H9 (cell line): ENCODE results near the gene TM9SF3. TPM values are rescaled to one million over a fixed set of nuclear protein-coding genes. Genes with fewer than 3 reads are reported as not detected.

Experiments used
- DNase-seq: peaks from one replicate; pipeline ENCODE4 v3.0.0-alpha.2; 2017
- H2AFZ ChIP-seq: one replicate; pipeline ENCODE4 v1.6.1; 2013; ENCODE audit warnings: mild to moderate bottlenecking, low read length, control low read depth, moderate library complexity
- H2AK5ac ChIP-seq: 2 replicates; pipeline ENCODE4 v1.6.1; 2013; ENCODE audit warnings: low read length, control low read depth, mixed read lengths; ENCODE audit not compliant: insufficient read length
- H2BK120ac ChIP-seq: one replicate; pipeline ENCODE4 v1.6.1; 2013; ENCODE audit warnings: low read depth, mild to moderate bottlenecking, low read length, control low read depth, inconsistent platforms; ENCODE audit not compliant: poor library complexity, severe bottlenecking
- H2BK12ac ChIP-seq: 2 replicates; pipeline ENCODE4 v1.6.1; 2013; ENCODE audit warnings: low read length, control low read depth, mixed read lengths, low read depth; ENCODE audit not compliant: insufficient read length
- H2BK15ac ChIP-seq: 2 replicates; pipeline ENCODE4 v1.6.1; 2013; ENCODE audit warnings: low read depth, low read length, control low read depth
- H2BK20ac ChIP-seq: one replicate; pipeline ENCODE4 v1.6.1; 2013; ENCODE audit warnings: low read depth, mild to moderate bottlenecking, low read length, control low read depth, inconsistent platforms; ENCODE audit not compliant: poor library complexity, severe bottlenecking
- H2BK5ac ChIP-seq: 2 replicates; pipeline ENCODE4 v1.6.1; 2013; ENCODE audit warnings: low read length, control low read depth, mixed read lengths; ENCODE audit not compliant: insufficient read length
- H3K14ac ChIP-seq: 2 replicates; pipeline ENCODE4 v1.6.1; 2013; ENCODE audit warnings: low read length, control low read depth; ENCODE audit not compliant: insufficient read depth
- H3K18ac ChIP-seq: 2 replicates; pipeline ENCODE4 v1.6.1; 2013; ENCODE audit warnings: low read depth, mild to moderate bottlenecking, mixed read lengths, low read length, control low read depth; ENCODE audit not compliant: insufficient read length
- H3K23ac ChIP-seq: 2 replicates; pipeline ENCODE4 v1.6.1; 2013; ENCODE audit warnings: low read length, control low read depth, mixed read lengths, low read depth; ENCODE audit not compliant: insufficient read length
- H3K23me2 ChIP-seq: 2 replicates; pipeline ENCODE4 v1.6.1; 2013; ENCODE audit warnings: low read depth, mild to moderate bottlenecking, mixed read lengths, low read length, control low read depth; ENCODE audit not compliant: insufficient read length, poor library complexity, severe bottlenecking
- H3K27ac ChIP-seq: 2 replicates; pipeline ENCODE4 v1.5.1; 2013; ENCODE audit warnings: low read length, control low read depth, mixed read lengths, low read depth; ENCODE audit not compliant: insufficient read length
- H3K27me3 ChIP-seq: 2 replicates; pipeline ENCODE4 v1.6.1; 2013; ENCODE audit warnings: low read length, control low read depth, inconsistent platforms; ENCODE audit not compliant: insufficient read depth
- H3K4ac ChIP-seq: 2 replicates; pipeline ENCODE4 v1.6.1; 2013; ENCODE audit warnings: low read depth, mild to moderate bottlenecking, control low read depth, inconsistent platforms, low read length, moderate library complexity
- H3K4me1 ChIP-seq: 2 replicates; pipeline ENCODE4 v1.6.1; 2013; ENCODE audit warnings: low read length, control low read depth, inconsistent platforms; ENCODE audit not compliant: insufficient read depth
- H3K4me2 ChIP-seq: 2 replicates; pipeline ENCODE4 v1.6.1; 2013; ENCODE audit warnings: low read length, control low read depth, mixed read lengths; ENCODE audit not compliant: insufficient read length, insufficient read depth
- H3K56ac ChIP-seq: 2 replicates; pipeline ENCODE4 v1.6.1; 2013; ENCODE audit warnings: low read depth, mild to moderate bottlenecking, mixed read lengths, low read length, control low read depth; ENCODE audit not compliant: insufficient read length
- H3K79me1 ChIP-seq: 2 replicates; pipeline ENCODE4 v1.6.1; 2013; ENCODE audit warnings: low read depth, mild to moderate bottlenecking, moderate library complexity, low read length, control low read depth, inconsistent platforms; ENCODE audit not compliant: insufficient read depth, poor library complexity, severe bottlenecking
- H3K79me2 ChIP-seq: 2 replicates; pipeline ENCODE4 v1.6.1; 2013; ENCODE audit warnings: low read length, control low read depth, inconsistent platforms; ENCODE audit not compliant: insufficient read depth
- H3K9ac ChIP-seq: 2 replicates; pipeline ENCODE4 v1.6.1; 2013; ENCODE audit warnings: low read length, control low read depth, mixed read lengths; ENCODE audit not compliant: insufficient read length; ENCODE audit errors: extremely low read depth
- H3K9me3 ChIP-seq: one replicate; pipeline ENCODE4 v1.6.1; 2013; ENCODE audit warnings: low read depth, low read length, inconsistent platforms; ENCODE audit not compliant: control insufficient read depth
- H3T11ph ChIP-seq: one replicate; pipeline ENCODE4 v1.6.1; 2013; ENCODE audit warnings: mild to moderate bottlenecking, low read length, control low read depth, inconsistent platforms
- H4K20me1 ChIP-seq: one replicate; pipeline ENCODE4 v1.6.1; 2013; ENCODE audit not compliant: control insufficient read depth, insufficient read length, insufficient read depth
- H4K5ac ChIP-seq: 2 replicates; pipeline ENCODE4 v1.6.1; 2013; ENCODE audit warnings: low read depth, mild to moderate bottlenecking, mixed read lengths, low read length, control low read depth; ENCODE audit not compliant: insufficient read length
- H4K8ac ChIP-seq: replicated peaks from 2 replicates; pipeline ENCODE4 v1.6.1; 2013; ENCODE audit warnings: low read length, control low read depth, mixed read lengths, low read depth; ENCODE audit not compliant: insufficient read length
- H4K91ac ChIP-seq: 2 replicates; pipeline ENCODE4 v1.6.1; 2013; ENCODE audit warnings: low read depth, mild to moderate bottlenecking, moderate library complexity, mixed read lengths, low read length, control low read depth; ENCODE audit not compliant: insufficient read length
- H3K27ac Mint-ChIP-seq, 3 experiments: 2 replicates in 2 of 3; 3 replicates in 1 of 3; pipeline ENCODE4 v1.8.0; 2020 to 2021; ENCODE audit warnings: mixed read lengths in 3 of 3, mild to moderate bottlenecking in 1 of 3, moderate library complexity in 1 of 3
- H3K27me3 Mint-ChIP-seq: 2 replicates; pipeline ENCODE4 v1.8.0; 2021; ENCODE audit warnings: low read depth, mild to moderate bottlenecking, moderate library complexity, mixed read lengths
- H3K36me3 Mint-ChIP-seq, 3 experiments: 2 replicates in 2 of 3; 3 replicates in 1 of 3; pipeline ENCODE4 v1.8.0; 2020 to 2021; ENCODE audit warnings: low read depth in 3 of 3, mixed read lengths in 3 of 3; ENCODE audit not compliant: insufficient read depth in 1 of 3
- H3K4me1 Mint-ChIP-seq, 2 experiments: 2 replicates each; pipeline ENCODE4 v1.8.0; 2020; ENCODE audit warnings: mixed read lengths in 2 of 2
- H3K4me3 Mint-ChIP-seq, 2 experiments: 2 replicates in 1 of 2; 3 replicates in 1 of 2; pipeline ENCODE4 v1.8.0; 2020 to 2021; ENCODE audit warnings: mild to moderate bottlenecking in 2 of 2, mixed read lengths in 2 of 2, moderate library complexity in 1 of 2
- H3K9me3 Mint-ChIP-seq, 2 experiments: 2 replicates in 1 of 2; 3 replicates in 1 of 2; pipeline ENCODE4 v1.8.0; 2020; ENCODE audit warnings: mild to moderate bottlenecking in 2 of 2, mixed read lengths in 2 of 2, moderate library complexity in 1 of 2
- CTCF ChIP-seq: fragments of 200-600 bp; sonication (generic); conservative IDR thresholded peaks from 3 replicates; pipeline ENCODE4 v1.8.0; 2021; ENCODE audit warnings: antibody characterized with exemption, mild to moderate bottlenecking
- WGBS: extraction: QIAGEN DNeasy Blood & Tissue Kit; methylation state at CpG from one replicate; pipeline ENCODE4 v1.1.7; 2013; ENCODE audit warnings: missing lambda C conversion rate, low lambda C conversion rate, mixed read lengths; ENCODE audit not compliant: insufficient read length; ENCODE audit errors: extremely low coverage; 5-methylcytosine and 5-hydroxymethylcytosine counted together
- total RNA-seq: library from RNA; stranded (reverse); gene quantifications from 2 replicates; pipeline ENCODE4 v1.2.1, GENCODE V29; 2021

Gene TM9SF3
- total RNA-seq, 1 experiment from 2014 or later, result 120 TPM

GRCh38 chr10:96560489-96560888 is 26.3 kb downstream of the TM9SF3 start:
- Histone ChIP-seq H3K9ac (no peak overlapping the region), H3K9me3 (no peaks in the 10 kb centered on the region), H3T11ph (no peak overlapping the region), H3K79me2 (no peaks in the 10 kb centered on the region), H3K23me2 (no peaks in the 10 kb centered on the region), H3K4me2 (no peak overlapping the region), H2AFZ (no peak overlapping the region), H2AK5ac (no peak overlapping the region), H3K79me1 (no peaks in the 10 kb centered on the region), H3K56ac (no peak overlapping the region), H4K20me1 (no peaks in the 10 kb centered on the region), H3K4ac (no peak overlapping the region), H4K5ac (no peak overlapping the region), H3K18ac (no peak overlapping the region), H3K23ac (no peak overlapping the region), H2BK15ac (no peak overlapping the region), H4K91ac (no peak overlapping the region), H2BK120ac (no peak overlapping the region), H3K14ac (no peak overlapping the region), H3K27me3 (no peaks in the 10 kb centered on the region), H2BK5ac (no peak overlapping the region), H2BK20ac (no peak overlapping the region), H2BK12ac (no peak overlapping the region), H3K4me1 (no peaks in the 10 kb centered on the region), H4K8ac (no peak overlapping the region), H3K27ac (no peak overlapping the region)
- no peak overlapping the region for H3K4me3 Mint-ChIP-seq
- WGBS, result no CpG with 5 or more reads among the region's 2 CpGs
- no peak for DNase-seq
- no peak overlapping the region for H3K27ac Mint-ChIP-seq
- H3K9me3 Mint-ChIP-seq, result no peaks in the 10 kb centered on the region
- peaks cover 12 to 49% (median 47%) of the 10 kb centered on the region in 3 experiments; a peak in 6 of 7 replicates for H3K36me3 Mint-ChIP-seq
- TF ChIP-seq CTCF, result no peak
- H3K4me1 Mint-ChIP-seq, result no peaks in the 10 kb centered on the region
- no peaks in the 10 kb centered on the region for H3K27me3 Mint-ChIP-seq
